Activated CD4-positive, alpha-beta memory T cell treated with anti-CD3 and anti-CD28 coated beads, Interleukin-2, amount 10 ng/mL, durations not matched to agents 7 days and 5 days (primary cell): ENCODE measurements around the gene ARL13A. TPM values are rescaled to one million over a fixed set of nuclear protein-coding genes. Genes with fewer than 3 reads are reported as not detected.

Experiments used
- CTCF ChIA-PET: fragments of 350-600 bp; sonication (Branson Sonifier 250); formaldehyde crosslinking; loops from one replicate; lab custom pipeline; 2021; ENCODE audit warnings: antibody characterized with exemption, inconsistent platforms; lab: Charles Lee
- POLR2A ChIA-PET: fragments of 350-600 bp; sonication (Branson Sonifier 250); formaldehyde crosslinking; loops from one replicate; lab custom pipeline; 2021; ENCODE audit warnings: antibody characterized with exemption; lab: Charles Lee
- DNase-seq: peaks from one replicate; pipeline ENCODE4 v3.0.0-alpha.2; 2020
- H3K27ac Mint-ChIP-seq: one replicate; pipeline ENCODE4 v1.8.0; 2021; ENCODE audit warnings: mild to moderate bottlenecking, mixed read lengths
- H3K27me3 Mint-ChIP-seq: one replicate; pipeline ENCODE4 v1.8.0; 2021; ENCODE audit warnings: mixed read lengths
- H3K36me3 Mint-ChIP-seq: one replicate; pipeline ENCODE4 v1.8.0; 2021; ENCODE audit warnings: low read depth, mixed read lengths
- H3K4me1 Mint-ChIP-seq: one replicate; pipeline ENCODE4 v1.8.0; 2021; ENCODE audit warnings: mixed read lengths
- H3K4me3 Mint-ChIP-seq: one replicate; pipeline ENCODE4 v1.8.0; 2021; ENCODE audit warnings: mild to moderate bottlenecking, mixed read lengths
- H3K9me3 Mint-ChIP-seq: one replicate; pipeline ENCODE4 v1.8.0; 2021; ENCODE audit warnings: mixed read lengths
- total RNA-seq, 2 experiments: library from RNA; stranded (reverse); gene quantifications; one replicate each; pipeline ENCODE4 v1.2.3, GENCODE V29; 2021

Gene ARL13A
- total RNA-seq, result not detected

- CTCF ChIA-PET, result no interaction called here
Observed at GRCh38 chrX:100969408-100969807, at the start of gene ARL13A. Gene ARL13A, plus strand, starts transcription at chrX:100969708. Its CDS starts 3,982 bp downstream, at chrX:100973690.

GRCh38 chrX:100924375-100924774, 45.1 kb upstream of the ARL13A start:
- CTCF ChIA-PET, result no interaction called here
- H3K4me3 Mint-ChIP-seq, result no peak overlapping the region
- no peak for DNase-seq
- no peaks in the 10 kb centered on the region for H3K9me3 Mint-ChIP-seq
- no peak overlapping the region for H3K27ac Mint-ChIP-seq
- POLR2A ChIA-PET, result no interaction called here
- H3K27me3 Mint-ChIP-seq, result peaks cover 4% of the 10 kb centered on the region
- H3K36me3 Mint-ChIP-seq, result no peaks in the 10 kb centered on the region
- H3K4me1 Mint-ChIP-seq, result peaks cover 7% of the 10 kb centered on the region

More at GRCh38 chrX:100969408-100969807, at the start of gene ARL13A:
- no peaks in the 10 kb centered on the region for H3K36me3 Mint-ChIP-seq
- no peak within 1 kb of the TSS for H3K4me3 Mint-ChIP-seq
- DNase-seq, result no peak
- no peaks in the 10 kb centered on the region for H3K27me3 Mint-ChIP-seq
- no peaks in the 10 kb centered on the region for H3K9me3 Mint-ChIP-seq
- H3K27ac Mint-ChIP-seq, result no peak within 1 kb of the TSS
- no peaks in the 10 kb centered on the region for H3K4me1 Mint-ChIP-seq
- POLR2A ChIA-PET, result no interaction called here

GRCh38 chrX:100926453-100926852, 43.1 kb upstream of the ARL13A start:
- no peak overlapping the region for H3K4me3 Mint-ChIP-seq
- peaks cover 14% of the 10 kb centered on the region for H3K4me1 Mint-ChIP-seq
- ChIA-PET POLR2A (no interaction called here), CTCF (no interaction called here)
- H3K27me3 Mint-ChIP-seq, result peaks cover 4% of the 10 kb centered on the region
- DNase-seq, result no peak
- H3K27ac Mint-ChIP-seq, result no peak overlapping the region
- peaks cover 4% of the 10 kb centered on the region for H3K9me3 Mint-ChIP-seq
- peaks cover 3% of the 10 kb centered on the region for H3K36me3 Mint-ChIP-seq

DNA sequence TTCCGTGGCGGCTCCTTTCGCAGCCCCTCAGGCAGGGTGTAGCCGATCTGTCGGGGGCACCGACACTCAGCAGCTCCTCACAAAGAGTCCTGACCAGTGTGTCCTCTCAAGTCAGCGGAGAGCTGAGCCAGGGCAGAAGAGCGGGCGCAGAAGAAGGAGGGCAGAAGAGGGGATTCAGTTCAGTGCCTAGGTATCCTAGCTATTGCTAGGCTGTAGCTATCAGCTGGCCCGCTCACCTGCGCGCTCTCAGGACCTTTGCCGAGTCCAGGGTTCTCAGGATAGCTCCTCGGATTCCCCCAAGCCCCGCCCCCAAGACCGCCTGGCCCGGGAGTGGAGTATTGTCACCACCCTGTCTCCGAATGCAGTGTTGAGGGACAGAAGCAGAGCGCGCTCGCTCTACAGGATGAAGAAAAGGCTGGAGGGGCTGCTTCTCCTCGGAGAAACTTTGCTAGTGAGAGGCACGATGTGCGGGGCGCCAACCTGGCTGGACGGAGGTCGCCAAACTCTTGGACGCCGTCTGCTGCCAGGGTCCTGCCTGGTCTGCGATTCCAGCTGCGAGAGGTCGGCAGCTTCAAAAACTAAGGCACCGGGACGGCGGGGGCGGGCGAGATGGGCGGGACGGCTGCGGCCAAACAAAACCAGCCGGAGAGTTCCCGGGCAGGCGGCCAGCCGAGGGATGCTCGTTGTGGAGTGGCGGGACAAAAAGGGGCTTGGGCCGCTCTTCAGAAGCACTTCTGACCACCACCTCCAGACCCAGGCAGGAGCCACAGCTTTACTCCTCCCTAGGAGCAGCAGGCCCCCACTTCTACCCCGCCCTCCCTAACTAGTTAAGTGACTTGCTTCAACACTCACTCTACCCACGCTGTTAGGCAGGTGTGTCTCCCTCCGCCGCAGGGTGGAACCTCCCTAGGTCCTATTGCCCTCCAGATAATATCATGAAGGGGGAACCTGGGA, 40.6 kb upstream of the ARL13A start, which contains the start of gene XKRX:
XKRX (minus strand) TSS at position 258 of the 954 bp plus-strand sequence. CDS start 613 bp downstream, outside the sequence.
- Mint-ChIP-seq H3K36me3 (peaks cover 5% of the 10 kb centered on the region), H3K27me3 (peaks cover 4% of the 10 kb centered on the region), H3K4me3 (peak within 1 kb of the TSS; percentile 72), H3K4me1 (peaks cover 23% of the 10 kb centered on the region), H3K27ac (no peak within 1 kb of the TSS), H3K9me3 (peaks cover 7% of the 10 kb centered on the region)
- DNase-seq, result peak; percentile 25
- CTCF ChIA-PET, result no interaction called here
- POLR2A ChIA-PET, result no interaction called here

- POLR2A ChIA-PET, result no interaction called here
- CTCF ChIA-PET, result no interaction called here
- DNase-seq, result peak; percentile 17
- H3K27ac Mint-ChIP-seq, result no peak overlapping the region
- H3K36me3 Mint-ChIP-seq, result peaks cover 5% of the 10 kb centered on the region
- H3K27me3 Mint-ChIP-seq, result peaks cover 4% of the 10 kb centered on the region
- H3K9me3 Mint-ChIP-seq, result peaks cover 7% of the 10 kb centered on the region
- H3K4me1 Mint-ChIP-seq, result peaks cover 23% of the 10 kb centered on the region
- H3K4me3 Mint-ChIP-seq, result no peak overlapping the region
Observed at GRCh38 chrX:100931218-100931924, 38.1 kb upstream of the ARL13A start.

DNA sequence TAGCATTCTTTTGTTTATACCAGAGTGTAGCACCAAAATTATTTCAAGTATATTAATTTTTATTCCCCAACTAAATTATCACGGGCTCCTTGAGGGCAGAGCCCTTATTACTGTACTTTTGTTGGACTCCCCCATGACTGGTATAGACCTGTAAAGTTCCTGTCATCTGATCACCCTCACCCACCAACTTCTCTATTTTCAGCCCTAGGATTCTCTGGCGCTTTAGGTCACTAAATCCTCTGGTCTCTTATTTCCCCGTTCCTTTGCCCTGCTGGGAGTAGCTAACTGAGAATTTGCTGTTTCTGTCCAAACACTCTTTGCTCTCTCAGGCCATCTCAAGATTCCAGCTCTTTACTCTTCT, 37.6 kb upstream of the ARL13A start:
- POLR2A ChIA-PET, result no interaction called here
- CTCF ChIA-PET, result no interaction called here

DNA sequence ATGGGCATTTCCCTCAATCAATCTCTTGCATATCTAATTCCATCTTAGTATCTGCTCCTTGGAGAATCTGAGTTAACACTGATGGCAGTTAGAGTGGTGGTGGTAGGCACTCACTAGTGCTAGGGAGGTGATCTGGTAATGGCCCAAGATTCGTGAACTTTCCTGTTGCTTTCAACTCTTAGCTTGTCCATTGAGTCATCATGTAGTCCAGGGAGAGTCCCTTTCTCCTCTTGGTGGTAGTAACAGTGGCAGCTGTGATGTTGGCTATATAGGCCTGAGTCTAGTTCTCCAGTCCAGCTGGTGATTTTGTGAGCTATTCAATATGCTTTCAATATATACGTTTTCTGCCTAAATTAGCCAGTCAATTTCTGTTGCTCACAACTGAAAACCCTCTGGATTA, 33.7 kb upstream of the ARL13A start:
- Mint-ChIP-seq H3K27me3 (no peaks in the 10 kb centered on the region), H3K36me3 (peaks cover 5% of the 10 kb centered on the region), H3K9me3 (peaks cover 7% of the 10 kb centered on the region), H3K4me1 (peaks cover 13% of the 10 kb centered on the region), H3K27ac (no peak overlapping the region), H3K4me3 (no peak overlapping the region)
- ChIA-PET CTCF (interaction anchor here (0.6 kb wide), 1 partner anchor 109 kb away, joined by 3 read pairs; no protein-coding TSS in a partner anchor), POLR2A (no interaction called here)
- DNase-seq, result no peak

More for the DNA sequence above, 37.6 kb upstream of the ARL13A start:
- Mint-ChIP-seq H3K9me3 (peaks cover 7% of the 10 kb centered on the region), H3K27me3 (peaks cover 4% of the 10 kb centered on the region), H3K27ac (no peak overlapping the region), H3K4me1 (peaks cover 23% of the 10 kb centered on the region), H3K36me3 (peaks cover 5% of the 10 kb centered on the region), H3K4me3 (no peak overlapping the region)
- DNase-seq, result no peak

DNA sequence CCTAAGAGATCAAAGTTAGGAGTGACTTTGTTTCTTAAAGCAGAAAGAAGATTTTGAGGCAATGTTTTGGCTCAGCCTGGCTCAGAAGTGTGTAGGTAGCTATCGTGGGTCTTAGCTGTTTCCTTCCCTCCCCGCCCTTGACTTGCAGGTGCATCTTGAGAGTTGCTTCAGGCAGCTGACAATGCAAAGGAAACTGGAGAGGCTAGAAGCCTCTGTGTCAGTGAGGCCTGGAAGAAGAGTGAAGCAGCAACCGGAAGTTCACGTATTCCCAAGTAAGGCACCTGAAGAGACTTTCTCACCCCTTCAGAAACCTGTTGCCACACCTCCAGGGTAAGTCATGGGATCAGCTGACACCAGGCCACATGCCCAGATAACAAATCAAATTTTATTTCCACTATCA, 30.2 kb upstream of the ARL13A start:
- H3K27ac Mint-ChIP-seq, result no peak overlapping the region
- H3K4me1 Mint-ChIP-seq, result no peaks in the 10 kb centered on the region
- H3K36me3 Mint-ChIP-seq, result no peaks in the 10 kb centered on the region
- ChIA-PET CTCF (no interaction called here), POLR2A (no interaction called here)
- H3K27me3 Mint-ChIP-seq, result no peaks in the 10 kb centered on the region
- no peak for DNase-seq
- no peaks in the 10 kb centered on the region for H3K9me3 Mint-ChIP-seq
- H3K4me3 Mint-ChIP-seq, result no peak overlapping the region

GRCh38 chrX:100944601-100945000, 24.9 kb upstream of the ARL13A start:
- no peaks in the 10 kb centered on the region for H3K36me3 Mint-ChIP-seq
- H3K27ac Mint-ChIP-seq, result no peak overlapping the region
- no peaks in the 10 kb centered on the region for H3K27me3 Mint-ChIP-seq
- CTCF ChIA-PET, result no interaction called here
- POLR2A ChIA-PET, result no interaction called here
- no peaks in the 10 kb centered on the region for H3K9me3 Mint-ChIP-seq
- H3K4me1 Mint-ChIP-seq, result no peaks in the 10 kb centered on the region
- no peak overlapping the region for H3K4me3 Mint-ChIP-seq
- DNase-seq, result no peak

DNA sequence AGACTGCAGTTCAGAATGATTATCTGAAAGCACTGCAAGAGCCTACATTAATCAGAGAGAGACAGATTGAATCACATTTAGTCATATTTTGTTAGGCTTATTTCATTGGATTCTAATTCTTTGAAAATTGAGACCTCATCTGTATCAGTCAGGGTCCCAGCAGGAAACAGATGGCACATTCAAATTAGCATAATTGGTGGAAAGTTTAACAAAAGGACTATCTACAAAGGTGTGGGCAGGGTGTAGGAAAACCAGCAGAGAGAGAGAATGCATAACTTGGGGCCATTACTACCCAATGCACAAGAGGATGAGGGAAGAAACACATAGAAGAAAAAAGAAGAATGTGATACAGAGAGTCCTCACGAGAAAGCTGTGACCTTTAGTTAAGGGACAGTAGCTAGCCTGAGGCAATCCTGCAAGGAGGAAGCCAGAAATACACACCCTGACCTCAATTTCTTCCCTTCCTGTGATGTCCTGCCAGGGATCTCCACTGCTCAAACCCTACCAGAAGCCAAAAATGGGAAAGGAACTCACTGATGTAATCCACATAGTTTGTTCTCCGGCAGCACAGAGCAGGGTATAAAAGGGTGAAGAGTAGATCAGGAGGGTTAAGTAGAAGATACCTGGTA, 23.1 kb upstream of the ARL13A start:
- DNase-seq, result no peak
- Mint-ChIP-seq H3K4me1 (no peaks in the 10 kb centered on the region), H3K4me3 (no peak overlapping the region), H3K9me3 (no peaks in the 10 kb centered on the region), H3K27me3 (no peaks in the 10 kb centered on the region), H3K36me3 (no peaks in the 10 kb centered on the region), H3K27ac (no peak overlapping the region)
- ChIA-PET POLR2A (no interaction called here), CTCF (no interaction called here)

DNA sequence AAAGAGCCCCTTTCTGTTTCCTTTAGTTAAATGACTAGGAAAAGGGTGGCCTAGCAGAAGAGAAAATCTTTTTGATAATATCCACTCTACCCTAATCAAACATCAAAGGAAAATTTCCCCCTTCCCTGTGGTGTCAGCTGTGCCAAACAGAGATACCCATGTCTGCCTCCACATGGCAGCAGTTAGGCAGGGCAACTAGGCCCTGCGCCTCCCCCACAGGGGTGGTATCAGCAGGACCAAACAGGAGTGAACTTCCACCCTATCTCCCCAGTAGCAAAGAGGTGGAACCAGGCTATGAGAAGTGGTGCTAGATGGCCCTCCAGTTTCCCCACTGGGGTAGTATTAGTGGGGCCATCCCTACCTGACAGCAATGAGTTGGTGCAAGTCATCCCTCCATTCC, 21.0 kb upstream of the ARL13A start:
- Mint-ChIP-seq H3K27ac (no peak overlapping the region), H3K36me3 (no peaks in the 10 kb centered on the region), H3K27me3 (no peaks in the 10 kb centered on the region), H3K4me3 (no peak overlapping the region), H3K9me3 (no peaks in the 10 kb centered on the region), H3K4me1 (no peaks in the 10 kb centered on the region)
- ChIA-PET CTCF (no interaction called here), POLR2A (no interaction called here)
- DNase-seq, result no peak

DNA sequence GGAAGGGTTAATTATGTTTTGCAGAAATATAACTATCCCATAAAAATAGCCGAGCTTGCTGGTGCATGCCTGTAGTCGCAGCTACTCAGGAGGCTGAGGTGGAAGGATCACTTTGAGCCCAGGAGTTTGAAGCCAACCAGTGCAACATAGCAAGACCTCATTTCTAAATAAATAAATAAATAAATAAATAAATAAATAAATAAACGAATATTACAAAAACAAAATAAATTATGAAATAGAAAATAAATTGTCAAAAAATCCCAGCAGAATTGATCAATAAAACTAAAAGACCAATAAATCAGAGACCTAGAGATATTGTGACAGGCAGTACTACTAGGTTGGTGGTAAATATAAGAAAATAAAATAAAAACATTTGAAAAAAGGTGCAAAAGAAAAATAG, 6.7 kb upstream of the ARL13A start:
- H3K4me3 Mint-ChIP-seq, result no peak overlapping the region
- H3K36me3 Mint-ChIP-seq, result no peaks in the 10 kb centered on the region
- DNase-seq, result no peak
- POLR2A ChIA-PET, result no interaction called here
- no peak overlapping the region for H3K27ac Mint-ChIP-seq
- H3K27me3 Mint-ChIP-seq, result no peaks in the 10 kb centered on the region
- no peaks in the 10 kb centered on the region for H3K9me3 Mint-ChIP-seq
- CTCF ChIA-PET, result no interaction called here
- no peaks in the 10 kb centered on the region for H3K4me1 Mint-ChIP-seq

DNA sequence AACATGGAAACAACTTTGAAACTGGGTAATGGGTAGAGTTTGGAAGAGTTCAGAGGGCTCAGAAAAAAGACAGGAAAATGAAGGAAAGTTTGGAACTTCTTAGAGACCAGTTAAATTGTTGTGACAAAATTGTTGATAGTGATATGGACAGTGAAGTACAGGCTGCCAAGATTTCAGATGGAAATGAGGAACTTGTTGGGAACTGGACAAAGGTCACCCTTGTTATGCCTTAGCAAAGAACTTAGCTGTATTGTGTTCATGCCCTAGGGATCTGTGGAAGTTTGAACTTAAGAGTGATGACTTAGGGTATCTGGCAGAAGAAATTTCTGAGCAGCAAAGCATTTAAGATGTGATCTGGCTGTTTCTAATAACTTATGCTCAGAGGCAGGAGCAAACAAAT, 5.1 kb upstream of the ARL13A start:
- DNase-seq, result no peak
- no peaks in the 10 kb centered on the region for H3K9me3 Mint-ChIP-seq
- H3K36me3 Mint-ChIP-seq, result no peaks in the 10 kb centered on the region
- ChIA-PET CTCF (no interaction called here), POLR2A (no interaction called here)
- H3K27me3 Mint-ChIP-seq, result no peaks in the 10 kb centered on the region
- H3K27ac Mint-ChIP-seq, result no peak overlapping the region
- H3K4me1 Mint-ChIP-seq, result no peaks in the 10 kb centered on the region
- H3K4me3 Mint-ChIP-seq, result no peak overlapping the region
